HepG2 (cell line): Measurements from ENCODE around the gene PSMB3. TPM values are rescaled to one million over a fixed set of nuclear protein-coding genes. Genes with fewer than 3 reads are reported as not detected.

ENCODE experiments used
- DPF2 ChIP-seq: sonication (generic); formaldehyde crosslinking; IDR thresholded peaks from 2 replicates; pipeline ENCODE4 v1.4.0; 2020; ENCODE audit warnings: mild to moderate bottlenecking, low read depth, missing genetic modification reagents, borderline replicate concordance
- FOXA1 ChIP-seq, 2 experiments: fragments of 450-650 bp in 1 of 2; sonication (generic) in 1 of 2; formaldehyde crosslinking in 1 of 2; IDR thresholded peaks; 2 replicates each; pipeline versions ENCODE4 v1.4.0 to v1.6.1; 2016 to 2020; ENCODE audit warnings: missing genetic modification reagents in 1 of 2
- ISX ChIP-seq: sonication (generic); formaldehyde crosslinking; conservative IDR thresholded peaks from 2 replicates; pipeline ENCODE4 v1.5.0; 2020; ENCODE audit warnings: missing genetic modification reagents
- PRPF4 ChIP-seq: fragments of 200-400 bp; formaldehyde crosslinking; IDR thresholded peaks from 2 replicates; pipeline ENCODE4 v1.6.1; 2016; ENCODE audit warnings: low read length, low read depth; ENCODE audit not compliant: poor library complexity, severe bottlenecking
- RFXANK ChIP-seq: IDR thresholded peaks from 2 replicates; pipeline ENCODE4 v1.6.1; 2016
- ZNF138 ChIP-seq: sonication (generic); formaldehyde crosslinking; IDR thresholded peaks from 2 replicates; pipeline ENCODE4 v1.5.0; 2020; ENCODE audit warnings: mild to moderate bottlenecking, low read depth, missing genetic modification reagents
- ZNF296 ChIP-seq: sonication (generic); formaldehyde crosslinking; conservative IDR thresholded peaks from 2 replicates; pipeline ENCODE4 v1.5.0; 2020; ENCODE audit warnings: mild to moderate bottlenecking, missing genetic modification reagents
- polyA plus RNA-seq, 8 experiments: library from polyadenylated mRNA; depleted of rRNA in 3 of 8; stranded (reverse) in 7 of 8; unstranded in 1 of 8; fragments of >200 nt; fragmentation: Illumina TruSeq in 4 of 8; extraction: Trizol in 4 of 8; gene quantifications; 2 replicates each; pipeline versions ENCODE4 v1.2.1 to v1.2.3, GENCODE V29; 2011 to 2016; ENCODE audit warnings: low read depth in 4 of 8, missing spikeins in 1 of 8, mixed read lengths in 1 of 8; ENCODE audit not compliant: insufficient read depth in 1 of 8
- total RNA-seq, 5 experiments: library from RNA; depleted of rRNA; stranded (reverse); fragments of >200 nt; fragmentation: Illumina TruSeq; extraction: Trizol; gene quantifications; 2 replicates each; pipeline ENCODE4 v1.2.3, GENCODE V29; 2016; ENCODE audit warnings: low read depth in 1 of 5
- TF ChIP-seq, protein P1 (sequence below): sonication (generic); formaldehyde crosslinking; IDR thresholded peaks from 2 replicates; pipeline ENCODE4 v1.8.0; 2022; ENCODE audit warnings: mild to moderate bottlenecking, missing genetic modification reagents; ENCODE audit not compliant: insufficient replicate concordance
- TF ChIP-seq, protein P2 (sequence below): sonication (generic); formaldehyde crosslinking; IDR thresholded peaks from 2 replicates; pipeline ENCODE4 v1.8.0; 2022; ENCODE audit warnings: low read depth, missing genetic modification reagents
- TF ChIP-seq, protein P3 (sequence below): sonication (generic); formaldehyde crosslinking; IDR thresholded peaks from 2 replicates; pipeline ENCODE4 v1.4.0; 2020; ENCODE audit warnings: missing genetic modification reagents, mild to moderate bottlenecking, borderline replicate concordance
- TF ChIP-seq, protein P4 (sequence below): IDR thresholded peaks from 2 replicates; pipeline ENCODE4 v1.6.1; 2018; ENCODE audit warnings: missing genetic modification reagents
- TF ChIP-seq, protein P5 (sequence below): sonication (generic); formaldehyde crosslinking; IDR thresholded peaks from 2 replicates; pipeline ENCODE4 v1.5.1; 2020; ENCODE audit warnings: mild to moderate bottlenecking, moderate library complexity, missing genetic modification reagents
- TF ChIP-seq, protein P6 (sequence below): sonication (generic); formaldehyde crosslinking; IDR thresholded peaks from 2 replicates; pipeline ENCODE4 v1.8.1; 2023; ENCODE audit warnings: mild to moderate bottlenecking, missing genetic modification reagents
- TF ChIP-seq, protein P7 (sequence below): sonication (generic); formaldehyde crosslinking; IDR thresholded peaks from 2 replicates; pipeline ENCODE4 v1.8.0; 2023; ENCODE audit warnings: mild to moderate bottlenecking, missing genetic modification reagents

PSMB3 gene
- total and polyA plus RNA-seq, 2 of the 13 experiments (the other 11 are each of a cell fraction or from before 2014, with no cell fraction given) = 366 to 517 TPM

DNA sequence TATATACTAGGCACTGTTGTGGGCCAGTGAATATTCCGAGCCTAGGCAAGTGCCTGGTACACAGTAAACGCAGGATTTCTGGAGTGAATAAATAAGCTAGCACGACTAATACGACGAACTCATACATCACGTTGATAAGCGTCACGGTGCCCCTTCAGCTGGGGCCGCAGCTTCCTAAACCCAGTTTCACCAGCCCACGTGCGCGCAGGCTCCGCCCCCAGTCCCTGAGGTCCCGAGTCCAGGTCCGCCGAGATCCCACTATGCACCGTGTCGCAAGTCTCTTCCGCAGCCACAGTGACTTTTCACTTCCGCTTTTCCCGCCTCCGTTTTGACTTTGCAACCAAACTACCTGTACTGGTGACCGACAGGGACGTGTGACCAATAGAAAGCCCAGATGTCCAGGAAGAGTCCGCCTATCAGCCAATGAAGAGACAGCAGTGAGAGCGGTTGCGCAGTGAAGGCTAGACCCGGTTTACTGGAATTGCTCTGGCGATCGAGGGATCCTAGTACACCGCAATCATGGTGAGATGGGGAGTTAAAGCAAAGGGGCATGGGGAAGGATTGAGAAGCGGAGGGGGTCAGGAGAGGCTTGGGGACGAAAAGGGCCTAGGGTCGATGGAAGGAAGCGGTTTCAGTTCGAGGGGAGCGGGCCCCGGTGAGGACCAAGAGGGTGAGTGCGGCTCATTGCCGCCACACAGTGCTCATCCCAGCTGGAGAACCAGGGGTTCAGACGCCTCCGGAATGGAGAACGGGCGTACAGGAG, at the start of gene PSMB3 (continued):
- TF ChIP-seq, protein P1, sequence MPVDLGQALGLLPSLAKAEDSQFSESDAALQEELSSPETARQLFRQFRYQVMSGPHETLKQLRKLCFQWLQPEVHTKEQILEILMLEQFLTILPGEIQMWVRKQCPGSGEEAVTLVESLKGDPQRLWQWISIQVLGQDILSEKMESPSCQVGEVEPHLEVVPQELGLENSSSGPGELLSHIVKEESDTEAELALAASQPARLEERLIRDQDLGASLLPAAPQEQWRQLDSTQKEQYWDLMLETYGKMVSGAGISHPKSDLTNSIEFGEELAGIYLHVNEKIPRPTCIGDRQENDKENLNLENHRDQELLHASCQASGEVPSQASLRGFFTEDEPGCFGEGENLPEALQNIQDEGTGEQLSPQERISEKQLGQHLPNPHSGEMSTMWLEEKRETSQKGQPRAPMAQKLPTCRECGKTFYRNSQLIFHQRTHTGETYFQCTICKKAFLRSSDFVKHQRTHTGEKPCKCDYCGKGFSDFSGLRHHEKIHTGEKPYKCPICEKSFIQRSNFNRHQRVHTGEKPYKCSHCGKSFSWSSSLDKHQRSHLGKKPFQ = peak; percentile 87
- TF ChIP-seq, protein P2, sequence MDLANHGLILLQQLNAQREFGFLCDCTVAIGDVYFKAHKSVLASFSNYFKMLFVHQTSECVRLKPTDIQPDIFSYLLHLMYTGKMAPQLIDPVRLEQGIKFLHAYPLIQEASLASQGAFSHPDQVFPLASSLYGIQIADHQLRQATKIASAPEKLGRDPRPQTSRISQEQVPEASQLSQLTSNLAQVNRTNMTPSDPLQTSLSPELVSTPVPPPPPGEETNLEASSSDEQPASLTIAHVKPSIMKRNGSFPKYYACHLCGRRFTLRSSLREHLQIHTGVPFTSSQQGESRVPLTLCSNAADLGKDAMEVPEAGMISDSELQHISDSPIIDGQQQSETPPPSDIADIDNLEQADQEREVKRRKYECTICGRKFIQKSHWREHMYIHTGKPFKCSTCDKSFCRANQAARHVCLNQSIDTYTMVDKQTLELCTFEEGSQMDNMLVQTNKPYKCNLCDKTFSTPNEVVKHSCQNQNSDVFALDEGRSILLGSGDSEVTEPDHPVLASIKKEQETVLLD (CRISPR knock-in tag) = peak; percentile 84
- TF ChIP-seq ZNF138 (CRISPR knock-in tag) = no peak
- TF ChIP-seq FOXA1 (IDR thresholded peaks at IDR 0.05) = no peak
- TF ChIP-seq FOXA1 (CRISPR knock-in tag; IDR thresholded peaks at IDR 0.05) = peak; percentile 34; the same call in 1 of the 2 replicates
- TF ChIP-seq, protein P3, sequence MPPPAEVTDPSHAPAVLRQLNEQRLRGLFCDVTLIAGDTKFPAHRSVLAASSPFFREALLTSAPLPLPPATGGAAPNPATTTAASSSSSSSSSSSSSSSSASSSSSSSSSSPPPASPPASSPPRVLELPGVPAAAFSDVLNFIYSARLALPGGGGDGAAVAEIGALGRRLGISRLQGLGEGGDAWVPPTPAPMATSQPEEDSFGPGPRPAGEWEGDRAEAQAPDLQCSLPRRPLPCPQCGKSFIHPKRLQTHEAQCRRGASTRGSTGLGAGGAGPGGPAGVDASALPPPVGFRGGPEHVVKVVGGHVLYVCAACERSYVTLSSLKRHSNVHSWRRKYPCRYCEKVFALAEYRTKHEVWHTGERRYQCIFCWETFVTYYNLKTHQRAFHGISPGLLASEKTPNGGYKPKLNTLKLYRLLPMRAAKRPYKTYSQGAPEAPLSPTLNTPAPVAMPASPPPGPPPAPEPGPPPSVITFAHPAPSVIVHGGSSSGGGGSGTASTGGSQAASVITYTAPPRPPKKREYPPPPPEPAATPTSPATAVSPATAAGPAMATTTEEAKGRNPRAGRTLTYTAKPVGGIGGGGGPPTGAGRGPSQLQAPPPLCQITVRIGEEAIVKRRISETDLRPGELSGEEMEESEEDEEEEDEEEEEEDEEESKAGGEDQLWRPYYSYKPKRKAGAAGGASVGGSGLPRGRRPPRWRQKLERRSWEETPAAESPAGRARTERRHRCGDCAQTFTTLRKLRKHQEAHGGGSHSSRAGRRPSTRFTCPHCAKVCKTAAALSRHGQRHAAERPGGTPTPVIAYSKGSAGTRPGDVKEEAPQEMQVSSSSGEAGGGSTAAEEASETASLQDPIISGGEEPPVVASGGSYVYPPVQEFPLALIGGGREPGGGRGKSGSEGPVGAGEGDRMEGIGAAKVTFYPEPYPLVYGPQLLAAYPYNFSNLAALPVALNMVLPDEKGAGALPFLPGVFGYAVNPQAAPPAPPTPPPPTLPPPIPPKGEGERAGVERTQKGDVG (CRISPR knock-in tag) = 0 out of 2 replicates have a peak, but pooled peaks have one; percentile 39
- TF ChIP-seq, protein P4, sequence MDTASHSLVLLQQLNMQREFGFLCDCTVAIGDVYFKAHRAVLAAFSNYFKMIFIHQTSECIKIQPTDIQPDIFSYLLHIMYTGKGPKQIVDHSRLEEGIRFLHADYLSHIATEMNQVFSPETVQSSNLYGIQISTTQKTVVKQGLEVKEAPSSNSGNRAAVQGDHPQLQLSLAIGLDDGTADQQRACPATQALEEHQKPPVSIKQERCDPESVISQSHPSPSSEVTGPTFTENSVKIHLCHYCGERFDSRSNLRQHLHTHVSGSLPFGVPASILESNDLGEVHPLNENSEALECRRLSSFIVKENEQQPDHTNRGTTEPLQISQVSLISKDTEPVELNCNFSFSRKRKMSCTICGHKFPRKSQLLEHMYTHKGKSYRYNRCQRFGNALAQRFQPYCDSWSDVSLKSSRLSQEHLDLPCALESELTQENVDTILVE (CRISPR knock-in tag) = peak; percentile 97
- TF ChIP-seq PRPF4 = no peak
- no peak; the same call in 1 of the 2 replicates for TF ChIP-seq DPF2 (CRISPR knock-in tag)
- TF ChIP-seq RFXANK (CRISPR knock-in tag) = no peak
- TF ChIP-seq, protein P5, sequence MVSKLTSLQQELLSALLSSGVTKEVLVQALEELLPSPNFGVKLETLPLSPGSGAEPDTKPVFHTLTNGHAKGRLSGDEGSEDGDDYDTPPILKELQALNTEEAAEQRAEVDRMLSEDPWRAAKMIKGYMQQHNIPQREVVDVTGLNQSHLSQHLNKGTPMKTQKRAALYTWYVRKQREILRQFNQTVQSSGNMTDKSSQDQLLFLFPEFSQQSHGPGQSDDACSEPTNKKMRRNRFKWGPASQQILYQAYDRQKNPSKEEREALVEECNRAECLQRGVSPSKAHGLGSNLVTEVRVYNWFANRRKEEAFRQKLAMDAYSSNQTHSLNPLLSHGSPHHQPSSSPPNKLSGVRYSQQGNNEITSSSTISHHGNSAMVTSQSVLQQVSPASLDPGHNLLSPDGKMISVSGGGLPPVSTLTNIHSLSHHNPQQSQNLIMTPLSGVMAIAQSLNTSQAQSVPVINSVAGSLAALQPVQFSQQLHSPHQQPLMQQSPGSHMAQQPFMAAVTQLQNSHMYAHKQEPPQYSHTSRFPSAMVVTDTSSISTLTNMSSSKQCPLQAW = peak; percentile 97
- TF ChIP-seq ZNF296 (CRISPR knock-in tag) = no peak
- TF ChIP-seq, protein P6, sequence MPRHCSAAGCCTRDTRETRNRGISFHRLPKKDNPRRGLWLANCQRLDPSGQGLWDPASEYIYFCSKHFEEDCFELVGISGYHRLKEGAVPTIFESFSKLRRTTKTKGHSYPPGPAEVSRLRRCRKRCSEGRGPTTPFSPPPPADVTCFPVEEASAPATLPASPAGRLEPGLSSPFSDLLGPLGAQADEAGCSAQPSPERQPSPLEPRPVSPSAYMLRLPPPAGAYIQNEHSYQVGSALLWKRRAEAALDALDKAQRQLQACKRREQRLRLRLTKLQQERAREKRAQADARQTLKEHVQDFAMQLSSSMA (CRISPR knock-in tag) = peak; percentile 24
- TF ChIP-seq, protein P7, sequence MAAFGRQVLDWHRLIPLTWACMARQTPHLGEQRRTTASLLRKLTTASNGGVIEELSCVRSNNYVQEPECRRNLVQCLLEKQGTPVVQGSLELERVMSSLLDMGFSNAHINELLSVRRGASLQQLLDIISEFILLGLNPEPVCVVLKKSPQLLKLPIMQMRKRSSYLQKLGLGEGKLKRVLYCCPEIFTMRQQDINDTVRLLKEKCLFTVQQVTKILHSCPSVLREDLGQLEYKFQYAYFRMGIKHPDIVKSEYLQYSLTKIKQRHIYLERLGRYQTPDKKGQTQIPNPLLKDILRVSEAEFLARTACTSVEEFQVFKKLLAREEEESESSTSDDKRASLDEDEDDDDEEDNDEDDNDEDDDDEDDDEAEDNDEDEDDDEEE (CRISPR knock-in tag) = no peak
- no peak for TF ChIP-seq ISX
